BLaER1 (cell line): ENCODE measurements around the gene KLHL18.
A peak's percentile ranks its signal among the peaks of the same experiment; 100 is the strongest.

ENCODE experiments used
- H3K27ac ChIP-seq: shearing (Covaris generic); formaldehyde crosslinking; 2 replicates; pipeline ENCODE4 v1.8.1; 2022
- H3K27me3 ChIP-seq: shearing (Covaris generic); formaldehyde crosslinking; 2 replicates; pipeline ENCODE4 v1.8.1; 2022
- H3K36me3 ChIP-seq: shearing (Covaris generic); formaldehyde crosslinking; 2 replicates; pipeline ENCODE4 v1.8.1; 2022
- H3K4me1 ChIP-seq: shearing (Covaris generic); formaldehyde crosslinking; 2 replicates; pipeline ENCODE4 v1.8.1; 2022
- H3K4me2 ChIP-seq: shearing (Covaris generic); formaldehyde crosslinking; 2 replicates; pipeline ENCODE4 v1.8.1; 2022
- H3K4me3 ChIP-seq: shearing (Covaris generic); formaldehyde crosslinking; 2 replicates; pipeline ENCODE4 v1.8.1; 2022
- H3K9ac ChIP-seq: shearing (Covaris generic); formaldehyde crosslinking; 2 replicates; pipeline ENCODE4 v1.8.1; 2022
- H3K9me3 ChIP-seq: shearing (Covaris generic); formaldehyde crosslinking; 2 replicates; pipeline ENCODE4 v1.8.1; 2022
- H4K20me1 ChIP-seq: shearing (Covaris generic); formaldehyde crosslinking; 2 replicates; pipeline ENCODE4 v1.8.1; 2022
- Cebpa-rat ChIP-seq: shearing (Covaris generic); IDR thresholded peaks from 2 replicates; pipeline ENCODE4 v1.8.1; 2022

The KLHL18 gene

DNA sequence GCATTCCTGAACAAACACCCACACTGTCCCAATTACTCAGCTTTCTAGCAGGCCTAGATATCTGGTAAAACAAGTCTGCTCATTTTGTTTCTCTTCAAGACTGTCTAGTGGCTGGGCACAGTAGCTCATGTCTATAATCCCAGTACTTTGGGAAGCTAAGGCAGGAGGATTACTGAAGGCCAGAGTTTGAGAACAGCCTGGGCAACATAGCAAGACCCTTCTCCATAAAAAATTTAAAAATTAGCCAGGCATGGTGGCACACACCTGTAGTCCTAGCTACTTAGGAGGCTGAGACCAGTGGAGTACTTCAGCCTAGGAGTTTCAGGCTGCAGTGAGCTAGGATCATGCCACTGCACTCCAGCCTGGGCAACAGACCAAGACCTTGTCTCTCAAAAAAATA lies 91.8 kb downstream of the KLHL18 start:
- no peak overlapping the region for H3K4me2 ChIP-seq
- H3K9me3 ChIP-seq: no peaks in the 10 kb centered on the region
- no peak for TF ChIP-seq Cebpa-rat
- H3K9ac ChIP-seq: no peak overlapping the region
- no peaks in the 10 kb centered on the region for H4K20me1 ChIP-seq
- H3K4me1 ChIP-seq: peaks cover 13% of the 10 kb centered on the region
- H3K27ac ChIP-seq: no peak overlapping the region
- H3K4me3 ChIP-seq: no peak overlapping the region
- H3K36me3 ChIP-seq: no peaks in the 10 kb centered on the region
- H3K27me3 ChIP-seq: no peaks in the 10 kb centered on the region

DNA sequence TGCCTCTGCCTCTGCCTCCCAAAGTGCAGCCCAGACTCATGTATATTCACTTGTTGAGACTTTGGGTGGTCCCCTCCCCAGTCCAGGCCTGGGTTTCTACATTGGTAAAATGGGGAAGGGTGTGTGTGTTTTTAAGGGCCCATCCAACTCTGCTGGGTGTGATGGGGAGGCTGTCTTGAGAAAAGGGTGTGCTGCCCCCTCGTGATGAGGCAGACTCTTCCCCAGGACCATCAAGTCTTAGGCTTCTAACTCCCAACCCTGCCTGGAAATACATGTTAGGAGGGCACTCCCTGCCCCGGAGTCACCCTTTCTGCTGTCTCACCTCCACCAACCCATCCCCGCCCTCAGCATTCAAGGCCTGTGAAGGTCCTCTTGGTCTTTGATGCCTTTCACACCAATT lies 93.6 kb downstream of the KLHL18 start:
- H3K4me3 ChIP-seq: no peak overlapping the region
- H3K4me1 ChIP-seq: peaks cover 20% of the 10 kb centered on the region
- H4K20me1 ChIP-seq: peaks cover 4% of the 10 kb centered on the region
- H3K9me3 ChIP-seq: no peaks in the 10 kb centered on the region
- H3K27ac ChIP-seq: no peak overlapping the region
- H3K4me2 ChIP-seq: no peak overlapping the region
- H3K9ac ChIP-seq: no peak overlapping the region
- no peaks in the 10 kb centered on the region for H3K27me3 ChIP-seq
- no peak for TF ChIP-seq Cebpa-rat
- H3K36me3 ChIP-seq: no peaks in the 10 kb centered on the region

DNA sequence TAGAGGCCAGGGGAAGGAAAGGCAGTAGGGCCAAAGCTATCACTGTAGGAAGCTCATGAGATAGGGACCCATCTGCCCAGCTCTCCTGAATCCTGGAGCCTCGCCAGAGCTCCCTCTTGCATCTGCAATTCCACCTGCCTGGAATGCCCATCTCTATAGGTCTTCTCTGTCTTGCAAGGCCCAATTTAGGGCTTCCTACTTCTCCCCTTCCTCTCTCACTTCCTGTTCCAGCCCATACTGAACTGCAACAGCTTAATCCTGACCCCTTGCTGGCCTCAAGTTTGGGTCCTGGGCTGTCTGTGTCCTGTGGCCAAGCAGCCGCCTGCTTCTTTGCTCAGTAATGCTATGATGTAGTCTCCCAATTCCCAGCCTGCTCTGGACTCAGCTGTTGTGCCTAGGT lies 94.4 kb downstream of the KLHL18 start:
- TF ChIP-seq Cebpa-rat: no peak
- Histone ChIP-seq H3K9ac (no peak overlapping the region), H3K27me3 (no peaks in the 10 kb centered on the region), H3K4me1 (peaks cover 27% of the 10 kb centered on the region), H3K4me2 (0 out of 2 replicates have a peak overlapping the region, but pooled peaks have one; percentile 10), H3K9me3 (no peaks in the 10 kb centered on the region), H3K4me3 (no peak overlapping the region), H3K36me3 (no peaks in the 10 kb centered on the region), H3K27ac (no peak overlapping the region), H4K20me1 (peaks cover 12% of the 10 kb centered on the region)

DNA sequence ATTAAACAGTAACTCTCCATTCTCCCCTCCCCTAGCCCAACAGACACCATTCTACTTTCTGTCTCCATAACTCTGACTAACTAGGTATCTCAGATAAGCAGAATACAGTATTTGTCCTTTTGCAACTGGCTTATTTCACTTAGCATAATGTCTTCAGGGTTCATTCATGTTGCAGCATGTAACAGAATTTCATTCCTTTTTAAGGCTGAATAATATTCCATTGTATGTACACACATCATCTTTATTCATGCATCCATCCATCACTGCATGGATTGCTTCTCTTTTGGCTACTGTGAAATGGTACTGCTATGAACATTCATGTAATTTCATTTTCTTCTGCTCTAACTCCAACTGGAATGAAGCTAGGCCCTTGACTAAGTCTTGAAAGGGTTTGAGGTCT lies 96.1 kb downstream of the KLHL18 start:
- H3K4me3 ChIP-seq: no peak overlapping the region
- TF ChIP-seq Cebpa-rat: no peak
- H4K20me1 ChIP-seq: peaks cover 29% of the 10 kb centered on the region
- no peaks in the 10 kb centered on the region for H3K9me3 ChIP-seq
- no peaks in the 10 kb centered on the region; the same call in 1 of the 2 replicates for H3K36me3 ChIP-seq
- no peak overlapping the region for H3K27ac ChIP-seq
- H3K27me3 ChIP-seq: no peaks in the 10 kb centered on the region
- H3K4me1 ChIP-seq: peaks cover 41% of the 10 kb centered on the region
- H3K4me2 ChIP-seq: peak overlapping the region; percentile 93
- no peak overlapping the region for H3K9ac ChIP-seq

DNA sequence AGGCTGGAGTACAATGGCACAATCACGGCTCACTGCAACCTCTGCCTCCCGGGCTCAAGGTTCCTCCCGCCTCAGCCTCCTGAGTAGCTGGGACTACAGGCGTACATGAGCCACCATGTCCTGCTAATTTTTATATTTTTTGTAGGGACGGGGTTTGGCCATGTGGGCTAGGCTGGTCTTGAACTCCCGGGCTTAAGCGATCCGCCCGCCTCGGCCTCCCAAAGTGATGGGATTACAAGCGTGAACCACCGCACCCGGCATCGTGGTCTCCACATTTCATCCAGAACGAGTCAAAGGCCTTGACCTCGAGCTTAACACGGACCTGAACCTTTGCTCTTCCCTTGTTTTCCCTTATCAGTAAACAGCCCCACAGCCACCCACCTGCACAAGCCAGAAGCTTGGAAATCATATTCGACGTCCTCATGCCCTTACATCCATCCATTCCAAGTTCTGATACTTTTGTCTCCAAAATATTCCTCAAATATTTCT lies 96.7 kb downstream of the KLHL18 start:
- H4K20me1 ChIP-seq: peaks cover 34% of the 10 kb centered on the region
- H3K9me3 ChIP-seq: no peaks in the 10 kb centered on the region
- H3K27ac ChIP-seq: peak overlapping the region; percentile 92
- no peaks in the 10 kb centered on the region for H3K27me3 ChIP-seq
- peak overlapping the region; percentile 93 for H3K4me2 ChIP-seq
- no peaks in the 10 kb centered on the region; the same call in 1 of the 2 replicates for H3K36me3 ChIP-seq
- peak overlapping the region; percentile 94 for H3K9ac ChIP-seq
- H3K4me1 ChIP-seq: peaks cover 41% of the 10 kb centered on the region
- peak overlapping the region; percentile 83 for H3K4me3 ChIP-seq
- no peak for TF ChIP-seq Cebpa-rat

DNA sequence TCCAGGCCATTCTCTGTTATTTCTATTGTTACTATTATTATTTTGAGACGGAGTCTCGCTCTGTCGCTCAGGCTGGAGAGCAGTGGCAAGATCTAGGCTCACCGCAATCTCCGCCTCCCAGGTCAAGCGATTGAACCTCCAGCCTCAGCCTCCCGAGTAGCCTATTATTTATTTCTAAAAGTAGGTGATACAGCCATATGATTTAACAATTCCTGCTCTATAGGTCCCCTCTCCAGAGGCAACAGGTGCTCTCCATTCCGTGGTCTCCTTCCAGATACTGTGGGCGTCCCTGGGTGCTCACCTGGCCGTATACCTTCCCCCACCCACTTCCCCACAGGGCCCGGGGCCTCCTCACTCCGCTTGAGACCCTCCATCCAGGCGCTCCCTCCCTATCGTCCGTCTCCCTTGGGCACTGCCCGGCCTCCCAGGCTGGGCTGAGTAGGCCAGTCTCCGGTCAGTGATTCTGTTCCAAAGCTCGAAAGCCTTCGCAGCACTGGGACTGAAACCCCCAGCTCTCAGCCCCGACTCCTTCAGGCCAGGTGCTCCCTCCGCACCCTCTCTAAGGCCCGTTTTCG lies 97.4 kb downstream of the KLHL18 start:
- Histone ChIP-seq H4K20me1 (peaks cover 41% of the 10 kb centered on the region), H3K4me1 (peaks cover 41% of the 10 kb centered on the region), H3K9ac (peak overlapping the region; percentile 94), H3K27me3 (no peaks in the 10 kb centered on the region), H3K4me2 (peak overlapping the region; percentile 93), H3K4me3 (peak overlapping the region; percentile 83), H3K27ac (peak overlapping the region; percentile 92), H3K9me3 (no peaks in the 10 kb centered on the region), H3K36me3 (peaks cover 3% of the 10 kb centered on the region; the same call in 1 of the 2 replicates)
- no peak for TF ChIP-seq Cebpa-rat

DNA sequence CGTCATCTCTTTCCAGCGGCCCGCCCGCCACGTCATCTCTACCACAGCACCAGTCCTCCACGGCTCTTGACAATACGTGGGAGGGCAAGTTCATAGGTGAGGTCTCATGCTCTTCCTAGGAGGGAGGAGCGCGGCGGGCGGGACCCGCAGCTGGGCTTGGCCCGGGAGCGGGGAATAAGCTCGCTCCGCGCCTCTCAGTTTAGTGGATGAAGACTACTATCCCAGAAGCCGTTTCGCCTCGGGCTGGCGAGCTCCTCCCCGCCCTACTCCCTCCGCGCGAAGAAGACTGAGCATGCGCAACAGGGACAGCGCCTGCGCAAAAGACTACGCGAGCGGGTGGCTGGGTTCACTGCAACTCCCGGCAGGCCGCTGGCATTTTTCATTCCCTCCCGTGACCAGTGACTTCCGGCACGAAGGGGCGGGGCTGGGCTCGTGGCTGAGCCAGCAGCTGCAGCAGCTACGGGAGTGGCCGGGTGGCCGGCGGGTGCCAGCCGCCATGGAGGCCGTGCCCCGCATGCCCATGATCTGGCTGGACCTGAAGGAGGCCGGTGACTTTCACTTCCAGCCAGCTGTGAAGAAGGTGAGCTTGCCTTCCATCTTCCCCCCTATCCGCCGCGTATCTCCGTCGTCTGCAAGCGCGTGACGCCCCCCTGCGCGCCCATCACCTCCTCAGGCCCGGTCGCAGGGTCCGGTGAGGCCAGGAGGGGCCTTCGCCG lies 98.0 kb downstream of the KLHL18 start, which contains the start of gene PTPN23:
PTPN23 (plus strand) TSS at position 421 of the 716 bp plus-strand sequence; CDS start at position 497, 76 bp downstream.
- Histone ChIP-seq H3K27ac (peak within 1 kb of the TSS; percentile 92), H3K27me3 (no peaks in the 10 kb centered on the region), H3K36me3 (peaks cover 9% of the 10 kb centered on the region), H3K4me3 (peak within 1 kb of the TSS; percentile 83), H4K20me1 (peaks cover 47% of the 10 kb centered on the region), H3K9ac (peak within 1 kb of the TSS; percentile 94), H3K9me3 (no peaks in the 10 kb centered on the region), H3K4me2 (peak within 1 kb of the TSS; percentile 93), H3K4me1 (peaks cover 41% of the 10 kb centered on the region)
- no peak for TF ChIP-seq Cebpa-rat

DNA sequence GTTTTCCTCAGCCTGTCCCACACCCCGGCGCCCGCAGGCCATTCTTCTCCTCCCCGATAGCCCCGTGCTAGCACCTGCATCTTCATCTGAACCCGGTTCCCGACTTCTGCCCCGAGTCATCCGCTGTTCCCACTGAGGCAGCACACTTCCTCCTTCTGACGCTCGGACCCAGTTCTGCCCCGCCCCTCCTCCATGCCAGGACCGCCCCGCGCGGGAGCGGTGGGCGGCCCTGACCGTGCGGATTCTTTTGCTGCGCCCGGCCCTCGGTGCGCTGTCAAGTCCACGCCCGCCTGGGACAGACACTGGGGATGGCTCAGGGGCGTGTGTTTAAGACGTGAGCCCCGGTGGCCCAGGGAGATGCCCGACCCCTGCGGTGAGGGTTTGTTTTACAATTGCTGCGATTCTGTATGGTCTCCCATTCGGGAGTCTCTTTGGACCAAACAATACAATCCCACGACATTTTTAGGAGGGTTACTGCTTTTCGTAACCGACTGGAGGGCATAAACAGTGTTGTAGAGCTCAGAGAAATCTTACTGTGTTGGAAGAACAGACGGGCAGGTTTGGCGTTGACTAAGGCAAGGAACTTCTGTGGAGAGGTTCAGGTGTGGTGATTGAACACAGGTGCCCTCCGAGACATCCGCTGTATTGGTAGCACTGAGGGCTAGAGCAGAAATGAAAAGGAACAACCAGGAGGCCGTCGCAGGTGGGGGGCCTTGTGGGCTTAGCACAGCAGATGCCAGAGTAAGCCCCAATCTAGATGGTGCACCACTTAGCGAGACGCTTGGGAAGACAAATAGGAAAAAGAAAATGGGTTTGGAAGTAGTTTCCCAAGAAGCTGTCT lies 98.8 kb downstream of the KLHL18 start:
- peak overlapping the region; percentile 83 for H3K4me3 ChIP-seq
- H3K27ac ChIP-seq: peak overlapping the region; percentile 92
- H3K4me1 ChIP-seq: peaks cover 41% of the 10 kb centered on the region
- peaks cover 17% of the 10 kb centered on the region for H3K36me3 ChIP-seq
- H3K27me3 ChIP-seq: no peaks in the 10 kb centered on the region
- TF ChIP-seq Cebpa-rat: no peak
- H4K20me1 ChIP-seq: peaks cover 55% of the 10 kb centered on the region
- H3K9me3 ChIP-seq: no peaks in the 10 kb centered on the region
- peak overlapping the region; percentile 94 for H3K9ac ChIP-seq
- peak overlapping the region; percentile 93 for H3K4me2 ChIP-seq

DNA sequence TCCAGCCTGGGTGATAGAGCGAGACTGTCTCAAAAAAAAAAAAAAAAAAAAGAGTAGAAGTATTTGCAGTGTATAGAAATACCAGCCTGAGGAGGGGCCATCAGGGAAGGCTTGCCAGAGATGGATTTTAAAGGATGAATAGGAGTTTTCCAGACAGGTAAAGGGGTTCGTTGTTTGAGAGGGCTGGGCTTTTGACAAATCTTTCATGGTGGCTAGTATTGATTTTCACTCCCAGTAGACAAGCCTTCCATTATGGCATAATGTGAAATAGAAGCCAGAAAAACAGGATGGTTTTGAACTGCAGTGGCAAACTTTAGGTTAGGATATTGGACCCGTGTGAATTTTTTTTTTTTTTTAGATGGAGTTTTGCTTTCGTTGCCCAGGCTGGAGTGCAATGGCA lies 101.7 kb downstream of the KLHL18 start:
- no peak for TF ChIP-seq Cebpa-rat
- Histone ChIP-seq H3K27me3 (no peaks in the 10 kb centered on the region), H3K36me3 (peaks cover 43% of the 10 kb centered on the region), H3K9me3 (no peaks in the 10 kb centered on the region), H3K4me2 (no peak overlapping the region), H3K4me3 (no peak overlapping the region), H4K20me1 (peaks cover 83% of the 10 kb centered on the region), H3K4me1 (peaks cover 33% of the 10 kb centered on the region), H3K27ac (no peak overlapping the region), H3K9ac (no peak overlapping the region)
